OCI-LY7 (cell line): ENCODE measurements around the gene RAB3D. TPM values are rescaled to one million over a fixed set of nuclear protein-coding genes. Genes with fewer than 3 reads are reported as not detected.

Experiments
- BruUV-seq: library from RNA; stranded (reverse); fragments of 400-500 nt; replicated peaks from 2 replicates; lab custom pipeline; 2021; lab: Mats Ljungman, UMichigan
- CTCF ChIA-PET: fragments of 300-600 bp; sonication (Branson Sonifier 250); formaldehyde crosslinking; loops from one replicate; lab custom pipeline; 2022; ENCODE audit warnings: antibody characterized with exemption; ENCODE audit not compliant: unreplicated experiment; lab: Charles Lee
- POLR2A ChIA-PET: fragments of 300-600 bp; sonication (Branson Sonifier 250); formaldehyde crosslinking; loops from one replicate; lab custom pipeline; 2022; ENCODE audit warnings: antibody characterized with exemption; lab: Charles Lee
- DNase-seq: peaks from one replicate; pipeline ENCODE4 v3.0.0-alpha.2; 2015; ENCODE audit warnings: low spot score
- H2AFZ ChIP-seq: fragments of 200-600 bp; sonication (generic), shearing (Covaris generic); 2 replicates; pipeline ENCODE4 v1.6.1; 2014; ENCODE audit warnings: mild to moderate bottlenecking, antibody characterized with exemption, low read length, moderate library complexity
- H3K27ac ChIP-seq: fragments of 200-600 bp; sonication (generic); 2 replicates; pipeline ENCODE4 v1.5.1; 2014; ENCODE audit warnings: mixed run types, low read depth, mild to moderate bottlenecking, moderate library complexity, low read length, inconsistent platforms; ENCODE audit not compliant: poor library complexity, severe bottlenecking
- H3K36me3 ChIP-seq: fragments of 200-600 bp; sonication (generic); 2 replicates; pipeline ENCODE4 v1.6.1; 2014; ENCODE audit warnings: mild to moderate bottlenecking, antibody characterized with exemption, low read length, moderate library complexity, mixed read lengths; ENCODE audit not compliant: insufficient read depth
- H3K4me1 ChIP-seq: fragments of 200-600 bp; sonication (generic); 2 replicates; pipeline ENCODE4 v1.5.1; 2014; ENCODE audit warnings: mild to moderate bottlenecking, low read length; ENCODE audit not compliant: insufficient read depth, poor library complexity, severe bottlenecking
- H3K4me2 ChIP-seq: fragments of 200-600 bp; sonication (generic); 2 replicates; pipeline ENCODE4 v1.6.1; 2014; ENCODE audit warnings: mild to moderate bottlenecking, low read length
- H3K4me3 ChIP-seq: fragments of 200-600 bp; sonication (generic); 2 replicates; pipeline ENCODE4 v1.5.1; 2014; ENCODE audit warnings: mild to moderate bottlenecking, low read depth, low read length; ENCODE audit not compliant: poor library complexity, severe bottlenecking
- H3K79me2 ChIP-seq: fragments of 200-600 bp; sonication (generic); 2 replicates; pipeline ENCODE4 v1.6.1; 2016; ENCODE audit warnings: low read depth, mild to moderate bottlenecking, low read length, moderate library complexity, mixed read lengths; ENCODE audit not compliant: insufficient read depth
- H3K9me2 ChIP-seq: fragments of 200-600 bp; sonication (generic); 2 replicates; pipeline ENCODE4 v1.6.1; 2016; ENCODE audit warnings: mild to moderate bottlenecking, low read length, mixed read lengths; ENCODE audit not compliant: insufficient read depth
- H3K9me3 ChIP-seq: fragments of 200-600 bp; sonication (generic); 2 replicates; pipeline ENCODE4 v1.6.1; 2014; ENCODE audit warnings: mild to moderate bottlenecking, mixed run types, low read length, mixed read lengths
- H4K20me1 ChIP-seq: fragments of 200-600 bp; sonication (generic); 2 replicates; pipeline ENCODE4 v1.6.1; 2014; ENCODE audit warnings: mild to moderate bottlenecking, antibody characterized with exemption, low read length, moderate library complexity, mixed read lengths; ENCODE audit not compliant: insufficient read depth
- EZH2phosphoT487 ChIP-seq: fragments of 200-600 bp; sonication (generic); IDR thresholded peaks from 2 replicates; pipeline ENCODE4 v1.6.1; 2018; ENCODE audit warnings: low read depth, borderline replicate concordance, mild to moderate bottlenecking, mixed run types, antibody characterized with exemption, low read length, moderate library complexity, mixed read lengths
- intact Hi-C: fragments of 100-400 bp; cut with micrococcal nuclease; formaldehyde crosslinking; loops from one replicate; pipeline ENCODE4 v1.10.0; 2022; ENCODE audit not compliant: unreplicated experiment
- total RNA-seq, 2 experiments: library from RNA; depleted of rRNA in 1 of 2; stranded (reverse); fragments of >200 nt in 1 of 2; shearing (Covaris generic) in 1 of 2; gene quantifications; 2 replicates each; pipeline ENCODE4 v1.2.3, GENCODE V29; 2014 to 2022
- TF ChIP-seq, protein P1 (sequence below): fragments of 200-600 bp; sonication (generic); conservative IDR thresholded peaks from 2 replicates; pipeline ENCODE4 v1.5.1; 2014; ENCODE audit warnings: mild to moderate bottlenecking, antibody characterized with exemption, low read length, moderate library complexity, mixed read lengths

RAB3D gene
- total RNA-seq, 2 experiments from 2014 or later: 1.9 to 8.4 TPM

DNA sequence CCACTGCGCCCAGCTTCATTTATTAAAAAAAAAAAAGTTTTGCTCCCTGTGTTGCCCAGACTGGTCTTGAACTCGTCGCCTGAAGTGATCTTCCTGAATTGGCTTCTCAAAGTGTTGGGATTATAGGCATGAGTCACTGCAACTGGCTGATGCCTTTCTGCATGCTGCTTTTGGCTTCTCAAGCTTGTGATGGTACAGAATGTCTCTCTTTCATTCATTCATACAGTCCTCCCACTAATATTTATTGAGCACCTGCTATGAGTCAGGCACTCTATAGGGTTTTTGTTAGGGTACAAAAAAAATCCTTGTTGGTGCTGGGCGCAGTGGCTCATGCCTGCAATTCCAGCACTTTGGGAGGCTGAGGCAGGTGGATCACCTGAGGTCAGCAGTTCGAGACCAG lies 34.5 kb downstream of the RAB3D start:
- no peaks in the 10 kb centered on the region for H3K9me2 ChIP-seq
- no peaks in the 10 kb centered on the region for H3K4me1 ChIP-seq
- no peaks in the 10 kb centered on the region for H3K36me3 ChIP-seq
- H2AFZ ChIP-seq: no peak overlapping the region
- ChIA-PET POLR2A (interaction anchor here (1.1 kb wide), 1 partner anchor 33 kb away, joined by 3 read pairs; no protein-coding TSS in a partner anchor), CTCF (no interaction called here)
- no peak overlapping the region for H3K4me3 ChIP-seq
- H3K79me2 ChIP-seq: no peaks in the 10 kb centered on the region
- no peak for TF ChIP-seq EZH2phosphoT487
- TF ChIP-seq, protein P1, sequence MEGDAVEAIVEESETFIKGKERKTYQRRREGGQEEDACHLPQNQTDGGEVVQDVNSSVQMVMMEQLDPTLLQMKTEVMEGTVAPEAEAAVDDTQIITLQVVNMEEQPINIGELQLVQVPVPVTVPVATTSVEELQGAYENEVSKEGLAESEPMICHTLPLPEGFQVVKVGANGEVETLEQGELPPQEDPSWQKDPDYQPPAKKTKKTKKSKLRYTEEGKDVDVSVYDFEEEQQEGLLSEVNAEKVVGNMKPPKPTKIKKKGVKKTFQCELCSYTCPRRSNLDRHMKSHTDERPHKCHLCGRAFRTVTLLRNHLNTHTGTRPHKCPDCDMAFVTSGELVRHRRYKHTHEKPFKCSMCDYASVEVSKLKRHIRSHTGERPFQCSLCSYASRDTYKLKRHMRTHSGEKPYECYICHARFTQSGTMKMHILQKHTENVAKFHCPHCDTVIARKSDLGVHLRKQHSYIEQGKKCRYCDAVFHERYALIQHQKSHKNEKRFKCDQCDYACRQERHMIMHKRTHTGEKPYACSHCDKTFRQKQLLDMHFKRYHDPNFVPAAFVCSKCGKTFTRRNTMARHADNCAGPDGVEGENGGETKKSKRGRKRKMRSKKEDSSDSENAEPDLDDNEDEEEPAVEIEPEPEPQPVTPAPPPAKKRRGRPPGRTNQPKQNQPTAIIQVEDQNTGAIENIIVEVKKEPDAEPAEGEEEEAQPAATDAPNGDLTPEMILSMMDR: no peak
- intact Hi-C loops: no loop called here
- H3K9me3 ChIP-seq: no peaks in the 10 kb centered on the region
- no TSS peak for BruUV-seq
- no peak overlapping the region for H3K4me2 ChIP-seq
- no peak for DNase-seq
- no peak overlapping the region for H3K27ac ChIP-seq
- no peaks in the 10 kb centered on the region for H4K20me1 ChIP-seq

DNA sequence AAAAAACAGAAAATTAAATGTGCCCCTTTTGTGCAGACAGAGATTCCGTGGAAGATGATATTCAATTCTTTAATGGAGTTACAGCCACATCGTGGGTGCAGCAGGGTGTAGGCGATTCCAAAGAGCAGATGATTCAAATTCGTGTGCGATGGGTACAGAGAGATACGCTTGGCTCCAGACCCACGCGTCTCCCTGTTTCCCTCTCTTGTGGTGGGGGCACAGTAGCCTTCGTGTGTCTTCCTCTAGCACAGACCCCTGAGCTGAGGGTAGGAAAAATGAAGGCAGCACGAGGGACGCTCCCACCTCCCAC lies 38.7 kb downstream of the RAB3D start:
- Histone ChIP-seq H3K4me3 (no peak overlapping the region), H3K9me2 (no peaks in the 10 kb centered on the region), H3K79me2 (no peaks in the 10 kb centered on the region), H3K36me3 (no peaks in the 10 kb centered on the region), H2AFZ (no peak overlapping the region), H3K27ac (no peak overlapping the region), H4K20me1 (no peaks in the 10 kb centered on the region), H3K4me1 (no peaks in the 10 kb centered on the region), H3K4me2 (no peak overlapping the region), H3K9me3 (no peaks in the 10 kb centered on the region)
- no TSS peak for BruUV-seq
- ChIA-PET POLR2A (no interaction called here), CTCF (no interaction called here)
- intact Hi-C loops: no loop called here
- TF ChIP-seq, protein P1: no peak
- TF ChIP-seq EZH2phosphoT487: no peak
- no peak for DNase-seq

DNA sequence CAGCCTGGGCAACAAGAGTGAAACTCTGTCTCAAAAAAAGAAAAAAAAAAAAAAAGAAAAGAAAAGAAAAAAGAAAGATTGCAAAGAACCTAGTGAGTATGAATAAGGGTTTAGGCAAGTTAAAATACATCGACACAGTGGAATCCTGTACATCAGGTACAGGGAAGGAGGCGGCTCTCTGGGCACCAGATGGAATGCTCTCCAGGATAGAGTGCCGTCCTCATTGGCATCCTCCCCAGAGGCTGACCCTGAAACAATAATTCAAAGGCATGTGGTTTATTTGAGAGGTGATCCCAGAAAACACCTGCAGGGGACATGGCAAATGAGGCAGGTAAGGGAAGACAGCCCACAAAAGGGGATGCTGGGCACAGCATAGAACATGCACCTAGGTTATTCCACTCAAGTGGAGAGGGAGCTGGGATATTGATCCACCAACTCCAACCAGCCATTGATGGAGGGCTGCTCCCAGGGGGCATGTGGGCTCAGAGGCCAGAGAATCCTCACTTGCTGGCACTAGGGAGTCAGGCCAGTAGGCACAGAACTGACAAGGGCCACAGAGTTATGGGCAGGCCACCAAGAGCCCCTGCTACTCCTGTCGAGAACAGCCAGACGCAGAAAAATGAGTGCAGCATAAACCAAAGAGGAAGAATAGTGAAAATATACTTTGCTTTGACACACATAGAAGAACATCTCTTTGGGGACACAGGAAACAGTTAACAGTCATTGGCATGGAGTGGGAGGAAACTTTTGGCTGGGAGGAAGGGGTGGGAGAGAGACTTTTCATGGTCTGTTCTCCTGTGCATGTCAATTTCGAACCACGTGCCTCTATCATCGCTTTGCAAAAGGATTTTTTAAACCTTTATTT lies 39.3 kb downstream of the RAB3D start:
- Histone ChIP-seq H3K4me3 (no peak overlapping the region), H3K9me3 (no peaks in the 10 kb centered on the region), H2AFZ (no peak overlapping the region), H3K27ac (no peak overlapping the region), H3K79me2 (no peaks in the 10 kb centered on the region), H3K4me2 (no peak overlapping the region), H3K9me2 (no peaks in the 10 kb centered on the region), H3K36me3 (no peaks in the 10 kb centered on the region), H4K20me1 (no peaks in the 10 kb centered on the region), H3K4me1 (no peaks in the 10 kb centered on the region)
- BruUV-seq: no TSS peak
- POLR2A ChIA-PET: no interaction called here
- DNase-seq: no peak
- TF ChIP-seq, protein P1: no peak
- no peak for TF ChIP-seq EZH2phosphoT487
- intact Hi-C loops: no loop called here
- CTCF ChIA-PET: no interaction called here
